DMS53 (cell line): ENCODE results near the gene FARS2.

ENCODE experiments used
- DNase-seq: peaks from one replicate; lab custom pipeline; 2025; lab: John Stamatoyannopoulos, UW

Gene FARS2

GRCh38 chr6:5378331-5378730 is 117.0 kb downstream of the FARS2 start:
- no peak for DNase-seq

- peak; percentile 82 for DNase-seq
Measured at GRCh38 chr6:5379647-5380242, 118.4 kb downstream of the FARS2 start.

- DNase-seq: no peak
Measured at GRCh38 chr6:5383856-5384255, 122.5 kb downstream of the FARS2 start.

GRCh38 chr6:5384276-5384675 is 123.0 kb downstream of the FARS2 start:
- no peak for DNase-seq

GRCh38 chr6:5388326-5388725 is 127.0 kb downstream of the FARS2 start:
- DNase-seq: no peak

GRCh38 chr6:5389086-5389745 is 127.9 kb downstream of the FARS2 start:
- DNase-seq: no peak

GRCh38 chr6:5390177-5390576 is 128.9 kb downstream of the FARS2 start:
- no peak for DNase-seq

- DNase-seq: peak; percentile 63
Measured at GRCh38 chr6:5394280-5394679, 133.0 kb downstream of the FARS2 start.

GRCh38 chr6:5395719-5396118 is 134.4 kb downstream of the FARS2 start:
- DNase-seq: no peak

GRCh38 chr6:5398530-5398929 is 137.2 kb downstream of the FARS2 start:
- DNase-seq: peak; percentile 73

- DNase-seq: no peak
Measured at GRCh38 chr6:5399391-5399790, 138.1 kb downstream of the FARS2 start.

- DNase-seq: peak; percentile 55
Measured at GRCh38 chr6:5401845-5402738, 140.8 kb downstream of the FARS2 start.

- DNase-seq: no peak
Measured at GRCh38 chr6:5403076-5403475, 141.8 kb downstream of the FARS2 start.

GRCh38 chr6:5403609-5404008 is 142.3 kb downstream of the FARS2 start:
- no peak for DNase-seq

GRCh38 chr6:5405976-5406375 is 144.7 kb downstream of the FARS2 start:
- DNase-seq: no peak

GRCh38 chr6:5411414-5411813 is 150.1 kb downstream of the FARS2 start:
- no peak for DNase-seq

- DNase-seq: no peak
Measured at GRCh38 chr6:5412017-5412416, 150.7 kb downstream of the FARS2 start.

- no peak for DNase-seq
Measured at GRCh38 chr6:5412663-5413062, 151.3 kb downstream of the FARS2 start.

GRCh38 chr6:5416250-5416649 is 154.9 kb downstream of the FARS2 start:
- no peak for DNase-seq

GRCh38 chr6:5422321-5422915 is 161.1 kb downstream of the FARS2 start:
- DNase-seq: peak; percentile 79

GRCh38 chr6:5423251-5423650 is 161.9 kb downstream of the FARS2 start:
- no peak for DNase-seq

GRCh38 chr6:5424726-5425125 is 163.4 kb downstream of the FARS2 start:
- no peak for DNase-seq

- no peak for DNase-seq
Measured at GRCh38 chr6:5425267-5425666, 164.0 kb downstream of the FARS2 start.
